Measurements from ENCODE around the gene UBASH3A. TPM values are rescaled to one million over a fixed set of nuclear protein-coding genes. Genes with fewer than 3 reads are reported as not detected.

UBASH3A gene
- total RNA-seq, 3 donors from 2014 or later: 0.32 to 1.5 (median 0.66) TPM

DNA sequence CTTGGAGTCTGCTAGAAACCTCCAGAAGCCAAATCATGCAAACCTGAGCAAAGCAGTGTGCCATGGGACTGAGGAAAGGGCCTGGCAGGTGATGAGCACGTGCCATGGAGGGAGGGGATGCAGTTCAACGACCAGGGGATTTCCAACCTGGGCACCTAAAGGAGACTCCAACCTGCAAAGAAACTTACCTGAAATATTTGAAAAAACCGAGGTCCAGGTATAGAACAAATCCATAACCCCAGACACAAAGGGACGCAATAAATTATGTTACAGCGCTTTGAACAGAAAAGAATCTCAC lies 8.9 kb downstream of the UBASH3A start:
- Histone ChIP-seq H3K36me3 (no peaks in the 10 kb centered on the region), H3K4me3 (no peak overlapping the region), H3K27ac (no peak overlapping the region), H3K27me3 (no peaks in the 10 kb centered on the region), H3K9me3 (no peaks in the 10 kb centered on the region), H3K4me1 (no peaks in the 10 kb centered on the region)
- intact Hi-C loops (cut with DNase I; ENCODE audit: low total_unique reads): no loop called here
- TF ChIP-seq, protein P1, sequence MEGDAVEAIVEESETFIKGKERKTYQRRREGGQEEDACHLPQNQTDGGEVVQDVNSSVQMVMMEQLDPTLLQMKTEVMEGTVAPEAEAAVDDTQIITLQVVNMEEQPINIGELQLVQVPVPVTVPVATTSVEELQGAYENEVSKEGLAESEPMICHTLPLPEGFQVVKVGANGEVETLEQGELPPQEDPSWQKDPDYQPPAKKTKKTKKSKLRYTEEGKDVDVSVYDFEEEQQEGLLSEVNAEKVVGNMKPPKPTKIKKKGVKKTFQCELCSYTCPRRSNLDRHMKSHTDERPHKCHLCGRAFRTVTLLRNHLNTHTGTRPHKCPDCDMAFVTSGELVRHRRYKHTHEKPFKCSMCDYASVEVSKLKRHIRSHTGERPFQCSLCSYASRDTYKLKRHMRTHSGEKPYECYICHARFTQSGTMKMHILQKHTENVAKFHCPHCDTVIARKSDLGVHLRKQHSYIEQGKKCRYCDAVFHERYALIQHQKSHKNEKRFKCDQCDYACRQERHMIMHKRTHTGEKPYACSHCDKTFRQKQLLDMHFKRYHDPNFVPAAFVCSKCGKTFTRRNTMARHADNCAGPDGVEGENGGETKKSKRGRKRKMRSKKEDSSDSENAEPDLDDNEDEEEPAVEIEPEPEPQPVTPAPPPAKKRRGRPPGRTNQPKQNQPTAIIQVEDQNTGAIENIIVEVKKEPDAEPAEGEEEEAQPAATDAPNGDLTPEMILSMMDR (IDR thresholded peaks at IDR 0.05): no peak
- TF ChIP-seq POLR2AphosphoS5 (IDR thresholded peaks at IDR 0.05) (no peak), POLR2A (IDR thresholded peaks at IDR 0.05) (no peak)
- DNase-seq (ENCODE audit: low spot score in 2 of 2): no peak

DNA sequence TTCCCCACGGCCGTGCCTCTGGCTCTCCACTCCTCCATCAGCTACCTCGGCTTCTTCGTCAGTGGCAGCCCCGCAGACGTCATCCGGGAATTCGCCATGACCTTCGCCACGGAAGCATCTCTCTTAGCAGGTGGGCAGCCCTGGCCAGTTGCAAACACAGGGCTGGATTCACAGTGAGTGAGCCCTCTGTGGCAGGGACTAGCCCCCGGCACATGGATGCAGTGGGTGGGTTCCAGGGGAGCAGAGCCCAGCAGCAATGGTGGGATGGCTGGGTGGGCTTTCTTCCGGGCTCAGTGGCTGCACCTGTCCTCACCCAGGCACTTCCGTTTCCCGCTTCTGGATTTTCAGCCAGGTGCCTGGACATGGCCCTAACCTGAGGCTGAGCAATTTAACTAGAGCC lies 9.4 kb downstream of the UBASH3A start:
- Histone ChIP-seq H3K36me3 (no peaks in the 10 kb centered on the region), H3K4me1 (no peaks in the 10 kb centered on the region), H3K4me3 (no peak overlapping the region), H3K9me3 (no peaks in the 10 kb centered on the region), H3K27me3 (no peaks in the 10 kb centered on the region), H3K27ac (no peak overlapping the region)
- intact Hi-C loops (cut with DNase I; ENCODE audit: low total_unique reads): no loop called here
- DNase-seq (ENCODE audit: low spot score in 2 of 2): no peak
- no peak for TF ChIP-seq POLR2A (IDR thresholded peaks at IDR 0.05)
- no peak for TF ChIP-seq POLR2AphosphoS5 (IDR thresholded peaks at IDR 0.05)
- TF ChIP-seq, protein P1 (IDR thresholded peaks at IDR 0.05): no peak

DNA sequence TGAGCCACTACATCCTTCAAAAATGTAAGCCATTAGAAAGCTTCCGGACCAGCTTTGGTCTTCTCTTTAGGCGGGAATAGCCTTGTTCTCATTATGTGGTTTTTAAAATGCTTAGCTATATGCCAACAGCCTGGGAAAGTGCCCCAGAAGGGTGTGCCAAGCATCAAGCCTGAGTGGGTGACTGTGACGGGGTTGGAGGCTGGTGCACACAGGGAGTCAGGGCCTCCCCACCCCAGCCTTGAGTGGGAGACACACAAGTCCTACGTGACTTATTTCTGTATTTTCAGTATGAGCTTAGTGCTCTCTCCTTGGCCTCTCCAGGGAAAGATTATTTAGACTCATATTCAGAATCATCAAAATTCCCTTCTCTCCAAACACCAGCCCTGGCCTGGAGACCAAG lies 9.8 kb downstream of the UBASH3A start:
- no peaks in the 10 kb centered on the region for H3K36me3 ChIP-seq
- no peak for DNase-seq (ENCODE audit: low spot score in 2 of 2)
- no peak overlapping the region for H3K27ac ChIP-seq
- no peak overlapping the region for H3K4me3 ChIP-seq
- no peaks in the 10 kb centered on the region for H3K9me3 ChIP-seq
- no peaks in the 10 kb centered on the region for H3K27me3 ChIP-seq
- TF ChIP-seq POLR2A (IDR thresholded peaks at IDR 0.05) (no peak), POLR2AphosphoS5 (IDR thresholded peaks at IDR 0.05) (no peak)
- TF ChIP-seq, protein P1 (IDR thresholded peaks at IDR 0.05): no peak
- intact Hi-C loops (cut with DNase I; ENCODE audit: low total_unique reads): no loop called here
- no peaks in the 10 kb centered on the region for H3K4me1 ChIP-seq

DNA sequence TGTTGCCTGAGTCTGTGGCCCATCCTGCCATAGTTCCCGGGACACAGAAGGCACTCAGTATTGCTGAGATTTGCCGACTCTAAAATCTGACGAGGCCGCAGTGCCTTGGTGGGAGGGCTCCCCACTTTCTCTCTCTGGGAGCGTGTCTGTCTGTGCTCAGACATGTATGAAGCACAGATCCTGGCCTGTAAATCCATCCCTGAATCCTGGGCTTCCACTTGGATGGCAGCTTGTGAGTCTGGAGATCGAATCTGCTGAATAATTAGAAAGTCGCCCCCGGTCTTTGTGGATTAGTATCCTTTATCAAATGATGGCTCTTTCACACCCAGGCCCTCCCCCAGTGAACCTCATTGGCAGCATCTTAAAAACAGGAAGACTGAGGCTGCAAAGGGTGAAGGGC lies 10.4 kb downstream of the UBASH3A start:
- intact Hi-C loops (cut with DNase I; ENCODE audit: low total_unique reads): no loop called here
- Histone ChIP-seq H3K4me1 (no peaks in the 10 kb centered on the region), H3K36me3 (no peaks in the 10 kb centered on the region), H3K9me3 (no peaks in the 10 kb centered on the region), H3K4me3 (no peak overlapping the region), H3K27ac (no peak overlapping the region), H3K27me3 (no peaks in the 10 kb centered on the region)
- TF ChIP-seq, protein P1 (IDR thresholded peaks at IDR 0.05): no peak
- TF ChIP-seq POLR2A (IDR thresholded peaks at IDR 0.05) (no peak), POLR2AphosphoS5 (IDR thresholded peaks at IDR 0.05) (no peak)
- DNase-seq (ENCODE audit: low spot score in 2 of 2): no peak

DNA sequence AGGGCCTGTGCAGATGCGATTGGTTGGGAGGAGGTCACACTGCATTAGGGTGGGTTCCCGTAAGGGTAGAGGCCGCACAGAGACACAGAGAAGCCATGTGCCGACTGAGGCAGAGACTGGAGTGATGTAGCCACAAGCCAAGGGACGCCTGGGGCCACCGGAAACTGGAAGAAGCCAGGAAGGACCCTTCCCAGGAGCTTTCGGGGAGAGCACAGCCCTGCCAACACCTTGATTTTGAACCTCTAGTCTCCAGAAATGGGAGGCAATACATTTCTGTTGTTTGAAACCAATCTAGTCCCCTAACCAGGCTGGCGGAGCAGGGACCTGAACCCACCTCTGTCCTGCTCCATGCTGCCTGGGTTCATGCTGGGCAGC lies 10.8 kb downstream of the UBASH3A start:
- Histone ChIP-seq H3K27me3 (no peaks in the 10 kb centered on the region), H3K4me3 (no peak overlapping the region), H3K36me3 (no peaks in the 10 kb centered on the region), H3K4me1 (no peaks in the 10 kb centered on the region), H3K27ac (no peak overlapping the region), H3K9me3 (no peaks in the 10 kb centered on the region)
- DNase-seq (ENCODE audit: low spot score in 2 of 2): no peak
- no peak for TF ChIP-seq POLR2A (IDR thresholded peaks at IDR 0.05)
- TF ChIP-seq, protein P1 (IDR thresholded peaks at IDR 0.05): no peak
- no peak for TF ChIP-seq POLR2AphosphoS5 (IDR thresholded peaks at IDR 0.05)
- intact Hi-C loops (cut with DNase I; ENCODE audit: low total_unique reads): no loop called here
